GM23248 (cell line): ENCODE measurements around the gene ATP5PB. TPM values are rescaled to one million over a fixed set of nuclear protein-coding genes. Genes with fewer than 3 reads are reported as not detected.

ENCODE experiments used
- DNase-seq: peaks from one replicate; pipeline ENCODE4 v3.0.0-alpha.2; 2015
- H2AFZ ChIP-seq: fragments of 200-600 bp; sonication (generic); 2 replicates; pipeline ENCODE4 v1.6.1; 2016; ENCODE audit warnings: antibody characterized with exemption
- H3F3A ChIP-seq: fragments of 200-600 bp; sonication (generic); 2 replicates; pipeline ENCODE4 v1.6.1; 2016; ENCODE audit warnings: mild to moderate bottlenecking, antibody characterized with exemption, mixed run types; ENCODE audit not compliant: insufficient read depth
- H3K27ac ChIP-seq: fragments of 200-600 bp; sonication (generic); 2 replicates; pipeline ENCODE4 v1.5.1; 2016; ENCODE audit warnings: mild to moderate bottlenecking
- H3K27me3 ChIP-seq: fragments of 200-600 bp; sonication (generic); replicated peaks from 2 replicates; pipeline ENCODE4 v1.6.1; 2016; ENCODE audit warnings: mild to moderate bottlenecking; ENCODE audit not compliant: insufficient read depth
- H3K36me3 ChIP-seq: fragments of 200-600 bp; sonication (generic); 2 replicates; pipeline ENCODE4 v1.6.1; 2016; ENCODE audit warnings: low read depth, mild to moderate bottlenecking
- H3K4me1 ChIP-seq: fragments of 200-600 bp; sonication (generic); 2 replicates; pipeline ENCODE4 v1.6.1; 2016; ENCODE audit warnings: mild to moderate bottlenecking; ENCODE audit not compliant: insufficient read depth
- H3K4me2 ChIP-seq: fragments of 200-600 bp; sonication (generic); one replicate; pipeline ENCODE4 v1.6.1; 2016; ENCODE audit warnings: mild to moderate bottlenecking; ENCODE audit not compliant: unreplicated experiment
- H3K4me3 ChIP-seq: fragments of 200-600 bp; sonication (generic); 2 replicates; pipeline ENCODE4 v1.5.1; 2016; ENCODE audit warnings: mild to moderate bottlenecking
- H3K79me2 ChIP-seq: fragments of 200-600 bp; sonication (generic); 2 replicates; pipeline ENCODE4 v1.6.1; 2016; ENCODE audit warnings: mild to moderate bottlenecking; ENCODE audit not compliant: insufficient read depth
- H3K9ac ChIP-seq: fragments of 200-600 bp; sonication (generic); 2 replicates; pipeline ENCODE4 v1.6.1; 2016; ENCODE audit warnings: mild to moderate bottlenecking
- H3K9me2 ChIP-seq: fragments of 200-600 bp; sonication (generic); 2 replicates; pipeline ENCODE4 v1.6.1; 2016; ENCODE audit warnings: mixed run types, mild to moderate bottlenecking, moderate library complexity; ENCODE audit not compliant: insufficient read depth
- H3K9me3 ChIP-seq: fragments of 200-600 bp; sonication (generic); one replicate; pipeline ENCODE4 v1.6.1; 2017; ENCODE audit warnings: low read depth
- H4K20me1 ChIP-seq: fragments of 200-600 bp; sonication (generic); 2 replicates; pipeline ENCODE4 v1.6.0; 2016; ENCODE audit not compliant: insufficient read depth
- EZH2 ChIP-seq: fragments of 200-600 bp; sonication (generic); IDR thresholded peaks from 2 replicates; pipeline ENCODE4 v1.6.1; 2018; ENCODE audit warnings: antibody characterized with exemption, mild to moderate bottlenecking; ENCODE audit not compliant: insufficient read depth, poor library complexity, severe bottlenecking
- EZH2phosphoT487 ChIP-seq: fragments of 200-600 bp; sonication (generic); IDR thresholded peaks from 2 replicates; pipeline ENCODE4 v1.6.1; 2018; ENCODE audit warnings: antibody characterized with exemption, moderate library complexity, mild to moderate bottlenecking, low read depth; ENCODE audit not compliant: insufficient read depth
- WGBS, 2 experiments: methylation state at CpG; one replicate each; pipeline ENCODE4 v1.1.6; 2015 to 2017; ENCODE audit warnings: low lambda C conversion rate in 2 of 2, low coverage in 1 of 2; ENCODE audit errors: missing lambda C conversion rate in 2 of 2; 5-methylcytosine and 5-hydroxymethylcytosine counted together
- in situ Hi-C: fragments of 300-500 bp; cut with MboI; formaldehyde crosslinking; loops from 2 replicates; pipeline ENCODE4 v1.15.0; 2020
- polyA plus RNA-seq: library from polyadenylated mRNA; unstranded; fragments of >200 nt; fragmentation: Nextera tagmentation; extraction: Ambion mirVana; gene quantifications from 2 replicates; pipeline ENCODE4 v1.2.1, GENCODE V29; 2016
- total RNA-seq: library from RNA; depleted of rRNA; stranded (reverse); fragments of >200 nt; shearing (Covaris generic); gene quantifications from 2 replicates; pipeline ENCODE4 v1.2.3, GENCODE V29; 2014; rRNA removed

ATP5PB gene
- 186 and 226 TPM in 2 replicates for total RNA-seq
- 295 and 304 TPM in 2 replicates for polyA plus RNA-seq

DNA sequence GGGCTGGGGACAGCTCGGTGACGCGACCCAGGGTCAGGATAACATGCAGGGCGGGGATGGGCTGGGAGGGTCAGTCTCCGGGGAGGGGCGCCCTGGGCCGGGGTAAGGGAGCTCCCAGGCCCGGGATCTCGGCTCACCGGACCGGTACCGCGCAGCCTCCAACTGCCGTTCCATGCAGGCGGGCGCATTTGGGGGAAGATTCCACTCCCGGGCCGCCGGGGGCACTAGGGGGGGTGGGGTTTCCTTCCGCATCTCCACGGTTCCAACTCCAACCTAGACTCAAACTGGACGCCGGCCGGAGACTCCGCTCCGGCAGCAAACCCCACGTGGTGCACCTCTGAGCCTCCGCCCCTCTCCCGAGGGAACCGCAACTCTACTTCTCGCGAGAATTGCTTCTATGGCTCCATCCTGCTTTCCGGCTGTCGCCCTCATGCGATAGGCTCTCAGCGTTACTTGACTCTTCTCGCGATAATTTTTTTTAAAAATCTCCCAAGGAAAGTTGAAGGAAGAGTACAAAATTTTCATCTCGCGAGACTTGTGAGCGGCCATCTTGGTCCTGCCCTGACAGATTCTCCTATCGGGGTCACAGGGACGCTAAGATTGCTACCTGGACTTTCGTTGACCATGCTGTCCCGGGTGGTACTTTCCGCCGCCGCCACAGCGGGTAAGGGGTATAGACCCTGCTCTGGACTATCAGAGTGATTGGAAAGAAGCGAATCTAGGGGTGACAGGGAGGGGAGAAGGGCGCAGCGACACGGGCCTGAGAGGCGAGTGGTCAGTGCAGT lies at the start of gene ATP5PB, which contains the start of gene WDR77:
TSS of gene ATP5PB (plus strand) at position 547 of the 785 bp plus-strand sequence. CDS start at position 625, 78 bp downstream.
TSS of gene WDR77 (minus strand) at position 339 of the 785 bp plus-strand sequence. CDS start at position 252, 87 bp downstream.
- Histone ChIP-seq H3K9me3 (no peaks in the 10 kb centered on the region), H4K20me1 (no peaks in the 10 kb centered on the region), H2AFZ (peak within 1 kb of the TSS; percentile 94), H3K4me3 (peak within 1 kb of the TSS; percentile 95), H3K27me3 (no peaks in the 10 kb centered on the region), H3K4me2 (peak within 1 kb of the TSS; percentile 97), H3K79me2 (peaks cover 95% of the 10 kb centered on the region), H3K27ac (peak within 1 kb of the TSS; percentile 61), H3F3A (no peaks in the 10 kb centered on the region), H3K4me1 (peaks cover 15% of the 10 kb centered on the region), H3K36me3 (peaks cover 20% of the 10 kb centered on the region), H3K9me2 (no peaks in the 10 kb centered on the region), H3K9ac (peak within 1 kb of the TSS; percentile 94)
- 0 to 1% methylated on average over 43 to 54 of the region's 54 CpGs for WGBS, 2 experiments
- in situ Hi-C loops, result no loop called here
- DNase-seq, result peak; percentile 100
- TF ChIP-seq EZH2phosphoT487, result no peak
- no peak for TF ChIP-seq EZH2

- Histone ChIP-seq H3K4me1 (no peaks in the 10 kb centered on the region), H3K4me2 (no peak overlapping the region), H3K9me3 (no peaks in the 10 kb centered on the region), H3K27ac (no peak overlapping the region), H3K27me3 (peaks cover 41% of the 10 kb centered on the region), H2AFZ (no peak overlapping the region), H3K9ac (no peak overlapping the region), H4K20me1 (no peaks in the 10 kb centered on the region), H3K9me2 (no peaks in the 10 kb centered on the region), H3K36me3 (no peaks in the 10 kb centered on the region), H3K4me3 (no peak overlapping the region), H3K79me2 (no peaks in the 10 kb centered on the region), H3F3A (no peaks in the 10 kb centered on the region)
- in situ Hi-C loops, result no loop called here
- peak; percentile 68 for DNase-seq
- TF ChIP-seq EZH2, result no peak
- no peak for TF ChIP-seq EZH2phosphoT487
- WGBS, 2 experiments, result 18 to 19% methylated on average over 9 of the region's 9 CpGs
Measured at GRCh38 chr1:111399792-111400610, 49.3 kb upstream of the ATP5PB start.

GRCh38 chr1:111402083-111402482 lies 47.2 kb upstream of the ATP5PB start:
- H3K9me3 ChIP-seq, result no peaks in the 10 kb centered on the region
- H3K4me3 ChIP-seq, result no peak overlapping the region
- H3K27ac ChIP-seq, result no peak overlapping the region
- H3K9ac ChIP-seq, result no peak overlapping the region
- in situ Hi-C loops, result no loop called here
- H3K27me3 ChIP-seq, result peaks cover 40% of the 10 kb centered on the region
- H3K36me3 ChIP-seq, result no peaks in the 10 kb centered on the region
- H2AFZ ChIP-seq, result no peak overlapping the region
- H4K20me1 ChIP-seq, result no peaks in the 10 kb centered on the region
- no peak for DNase-seq
- H3K79me2 ChIP-seq, result no peaks in the 10 kb centered on the region
- H3F3A ChIP-seq, result no peaks in the 10 kb centered on the region
- WGBS, 2 experiments, result 70 to 74% methylated on average over 5 of the region's 5 CpGs
- TF ChIP-seq EZH2, result no peak
- TF ChIP-seq EZH2phosphoT487, result no peak
- H3K9me2 ChIP-seq, result no peaks in the 10 kb centered on the region
- H3K4me1 ChIP-seq, result no peaks in the 10 kb centered on the region
- no peak overlapping the region for H3K4me2 ChIP-seq

DNA sequence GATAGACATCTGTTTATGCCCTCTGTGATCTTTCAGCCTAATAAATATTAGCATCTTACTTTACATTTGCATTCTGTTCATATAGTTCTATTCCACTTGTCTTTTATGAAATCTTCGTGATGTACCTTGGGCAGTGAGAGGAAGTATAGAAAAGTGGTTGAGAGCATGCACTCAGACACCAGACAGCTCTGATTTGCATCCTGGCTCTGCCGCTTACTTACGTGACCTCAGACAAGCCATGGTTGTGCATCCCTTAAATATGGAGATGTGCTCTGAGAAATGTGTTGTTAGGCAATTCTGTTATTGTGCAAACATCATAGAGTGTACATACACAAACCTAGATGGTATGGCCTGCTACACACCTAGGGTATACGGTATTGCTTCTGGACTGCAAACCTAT lies 44.7 kb upstream of the ATP5PB start:
- no peak overlapping the region for H3K27ac ChIP-seq
- no peak overlapping the region for H3K4me2 ChIP-seq
- H2AFZ ChIP-seq, result no peak overlapping the region
- no peaks in the 10 kb centered on the region for H4K20me1 ChIP-seq
- no peaks in the 10 kb centered on the region for H3K79me2 ChIP-seq
- no peaks in the 10 kb centered on the region for H3K9me2 ChIP-seq
- H3K4me3 ChIP-seq, result no peak overlapping the region
- peaks cover 36% of the 10 kb centered on the region for H3K27me3 ChIP-seq
- H3K36me3 ChIP-seq, result no peaks in the 10 kb centered on the region
- DNase-seq, result no peak
- H3K9me3 ChIP-seq, result no peaks in the 10 kb centered on the region
- in situ Hi-C loops, result no loop called here
- H3K9ac ChIP-seq, result no peak overlapping the region
- H3K4me1 ChIP-seq, result no peaks in the 10 kb centered on the region
- no peaks in the 10 kb centered on the region for H3F3A ChIP-seq
- TF ChIP-seq EZH2phosphoT487 (no peak), EZH2 (no peak)
- 61 to 64% methylated on average over 4 of the region's 4 CpGs for WGBS, 2 experiments
